CD4-positive, alpha-beta T cell treated with Interleukin-2 at 100 ng/mL for 4 hours (primary cell): ENCODE data around the gene SLC16A10.
A peak's percentile ranks its signal among the peaks of the same experiment; 100 is the strongest.

Experiments used
- DNase-seq: peaks from one replicate; pipeline ENCODE4 v3.0.0-alpha.2; 2020; ENCODE audit warnings: low spot score

SLC16A10 gene

GRCh38 chr6:111260570-111261298 lies 173.4 kb downstream of the SLC16A10 start:
- no peak for DNase-seq

- DNase-seq, result peak; percentile 23
Measured at GRCh38 chr6:111263837-111264236, 176.5 kb downstream of the SLC16A10 start.

- no peak for DNase-seq
Measured at GRCh38 chr6:111265842-111266241, 178.5 kb downstream of the SLC16A10 start.

GRCh38 chr6:111266276-111266675 lies 179.0 kb downstream of the SLC16A10 start:
- no peak for DNase-seq

- DNase-seq, result no peak
Measured at GRCh38 chr6:111267764-111268333, 180.5 kb downstream of the SLC16A10 start.

- no peak for DNase-seq
Measured at GRCh38 chr6:111269401-111269970, 182.2 kb downstream of the SLC16A10 start.

- no peak for DNase-seq
Measured at GRCh38 chr6:111270121-111270520, 182.8 kb downstream of the SLC16A10 start.

GRCh38 chr6:111274593-111275217 lies 187.4 kb downstream of the SLC16A10 start:
- DNase-seq, result no peak

GRCh38 chr6:111276335-111276734 lies 189.0 kb downstream of the SLC16A10 start:
- no peak for DNase-seq

GRCh38 chr6:111276736-111277135 lies 189.4 kb downstream of the SLC16A10 start:
- no peak for DNase-seq

- DNase-seq, result no peak
Measured at GRCh38 chr6:111277819-111278218, 190.5 kb downstream of the SLC16A10 start.

GRCh38 chr6:111278731-111279130 lies 191.4 kb downstream of the SLC16A10 start:
- DNase-seq, result no peak

- no peak for DNase-seq
Measured at GRCh38 chr6:111280445-111280955, 193.2 kb downstream of the SLC16A10 start.
